ENCODE data around the gene UBE3B. TPM values are rescaled to one million over a fixed set of nuclear protein-coding genes. Genes with fewer than 3 reads are reported as not detected.

The UBE3B gene
- total RNA-seq, 1 experiment from 2014 or later = 48.6 TPM

- Mint-ChIP-seq H3K9me3 (ENCODE audit: low read depth, unreplicated experiment) (no peaks in the 10 kb centered on the region), H3K4me3 (ENCODE audit: low read depth, unreplicated experiment) (no peak overlapping the region), H3K27me3 (ENCODE audit: unreplicated experiment) (no peaks in the 10 kb centered on the region), H3K27ac (ENCODE audit: unreplicated experiment) (no peak overlapping the region), H3K4me1 (ENCODE audit: low read depth, unreplicated experiment) (no peaks in the 10 kb centered on the region), H3K36me3 (ENCODE audit: insufficient read depth, unreplicated experiment) (peaks cover 5% of the 10 kb centered on the region)
- CTCF ChIA-PET = no interaction called here
- no peak for DNase-seq
- BruUV-seq (replicated peaks) = no TSS peak
- intact Hi-C loops (cut with micrococcal nuclease; ENCODE audit: unreplicated experiment) = no loop called here
- TF ChIP-seq, protein P1, sequence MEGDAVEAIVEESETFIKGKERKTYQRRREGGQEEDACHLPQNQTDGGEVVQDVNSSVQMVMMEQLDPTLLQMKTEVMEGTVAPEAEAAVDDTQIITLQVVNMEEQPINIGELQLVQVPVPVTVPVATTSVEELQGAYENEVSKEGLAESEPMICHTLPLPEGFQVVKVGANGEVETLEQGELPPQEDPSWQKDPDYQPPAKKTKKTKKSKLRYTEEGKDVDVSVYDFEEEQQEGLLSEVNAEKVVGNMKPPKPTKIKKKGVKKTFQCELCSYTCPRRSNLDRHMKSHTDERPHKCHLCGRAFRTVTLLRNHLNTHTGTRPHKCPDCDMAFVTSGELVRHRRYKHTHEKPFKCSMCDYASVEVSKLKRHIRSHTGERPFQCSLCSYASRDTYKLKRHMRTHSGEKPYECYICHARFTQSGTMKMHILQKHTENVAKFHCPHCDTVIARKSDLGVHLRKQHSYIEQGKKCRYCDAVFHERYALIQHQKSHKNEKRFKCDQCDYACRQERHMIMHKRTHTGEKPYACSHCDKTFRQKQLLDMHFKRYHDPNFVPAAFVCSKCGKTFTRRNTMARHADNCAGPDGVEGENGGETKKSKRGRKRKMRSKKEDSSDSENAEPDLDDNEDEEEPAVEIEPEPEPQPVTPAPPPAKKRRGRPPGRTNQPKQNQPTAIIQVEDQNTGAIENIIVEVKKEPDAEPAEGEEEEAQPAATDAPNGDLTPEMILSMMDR (IDR thresholded peaks at IDR 0.05; ENCODE audit: unreplicated experiment) = no peak
Measured at GRCh38 chr12:109488051-109488665, 10.7 kb downstream of the UBE3B start.

DNA sequence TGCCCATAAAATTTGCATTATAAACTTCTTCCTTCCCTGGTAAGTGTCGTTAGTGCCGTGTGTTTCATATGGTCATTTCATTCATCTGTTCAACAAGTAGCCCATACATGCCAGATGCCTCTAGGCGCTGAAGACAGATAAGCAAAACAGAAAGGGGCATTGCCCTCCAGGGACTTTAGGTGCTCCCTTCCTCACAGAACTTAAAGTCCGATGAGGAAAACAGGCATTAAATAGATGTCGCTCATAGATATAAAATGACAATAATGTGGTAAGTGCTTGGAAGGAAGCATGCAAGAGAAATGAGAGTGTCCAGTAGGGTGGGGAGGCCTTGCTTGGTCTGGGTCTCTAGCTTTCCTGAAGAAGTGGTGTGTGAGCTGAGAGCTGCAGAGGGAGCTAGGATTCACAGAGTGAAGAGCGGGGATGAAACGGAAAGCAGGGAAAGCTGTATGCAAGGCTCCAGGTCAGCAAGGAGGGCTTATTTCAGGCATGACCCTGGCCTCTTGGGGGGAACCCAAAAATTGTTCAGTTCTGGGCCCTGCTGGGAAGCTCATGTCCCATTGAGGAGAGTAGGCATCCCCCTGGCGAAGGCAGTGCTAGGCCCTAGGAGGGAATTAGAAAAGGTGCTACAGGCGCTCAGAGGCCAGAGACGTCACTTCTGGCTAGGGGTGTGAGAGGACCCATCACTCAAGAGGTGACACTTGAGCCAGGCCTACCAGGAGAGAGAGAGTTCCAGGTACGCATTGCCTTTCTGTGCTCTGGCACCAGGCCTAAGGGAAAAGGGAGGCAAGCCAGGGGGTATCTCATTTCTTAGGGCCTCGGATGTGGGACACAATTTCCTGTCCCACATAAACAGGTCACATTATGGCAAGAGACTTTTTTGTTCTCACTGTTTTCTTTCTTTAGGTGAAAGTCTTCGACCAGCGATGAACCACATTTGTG lies 11.9 kb downstream of the UBE3B start:
- BruUV-seq (replicated peaks) = no TSS peak
- CTCF ChIA-PET = no interaction called here
- H3K36me3 Mint-ChIP-seq (ENCODE audit: insufficient read depth, unreplicated experiment) = peaks cover 5% of the 10 kb centered on the region
- no peaks in the 10 kb centered on the region for H3K9me3 Mint-ChIP-seq (ENCODE audit: low read depth, unreplicated experiment)
- TF ChIP-seq, protein P1 (IDR thresholded peaks at IDR 0.05; ENCODE audit: unreplicated experiment) = no peak
- H3K27ac Mint-ChIP-seq (ENCODE audit: unreplicated experiment) = no peak overlapping the region
- intact Hi-C loops (cut with micrococcal nuclease; ENCODE audit: unreplicated experiment) = no loop called here
- no peak overlapping the region for H3K4me3 Mint-ChIP-seq (ENCODE audit: low read depth, unreplicated experiment)
- H3K4me1 Mint-ChIP-seq (ENCODE audit: low read depth, unreplicated experiment) = no peaks in the 10 kb centered on the region
- no peaks in the 10 kb centered on the region for H3K27me3 Mint-ChIP-seq (ENCODE audit: unreplicated experiment)
- DNase-seq = no peak

DNA sequence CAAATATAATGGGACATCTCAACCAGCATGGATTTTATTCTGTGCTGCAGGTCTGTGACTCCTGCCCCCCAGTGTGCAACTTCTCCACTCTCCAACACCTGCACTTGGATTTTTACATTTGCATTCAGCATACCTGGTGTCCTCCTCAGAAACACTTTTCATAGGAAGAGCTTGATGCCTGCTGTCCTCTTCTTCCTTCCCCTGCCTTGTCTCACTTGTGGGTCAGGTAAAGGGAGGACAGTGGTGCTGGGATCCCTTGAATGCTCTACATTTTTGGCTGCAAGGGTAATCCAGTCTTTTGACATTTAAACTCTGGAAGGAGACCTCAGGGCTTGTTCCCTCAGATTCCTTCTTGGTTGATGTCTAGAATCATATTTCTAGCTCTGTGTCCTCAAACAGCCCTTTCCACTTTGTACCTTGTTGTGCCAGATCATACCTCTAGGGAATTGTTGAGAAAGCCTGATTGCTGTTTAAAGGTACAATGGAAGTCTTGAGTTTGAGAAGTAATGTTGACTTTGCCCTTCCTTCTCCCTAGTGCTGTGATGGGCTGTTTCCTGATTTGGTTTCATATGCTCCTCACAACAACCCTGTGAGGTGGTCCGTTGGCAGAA lies 12.6 kb downstream of the UBE3B start:
- H3K4me1 Mint-ChIP-seq (ENCODE audit: low read depth, unreplicated experiment) = no peaks in the 10 kb centered on the region
- intact Hi-C loops (cut with micrococcal nuclease; ENCODE audit: unreplicated experiment) = no loop called here
- H3K9me3 Mint-ChIP-seq (ENCODE audit: low read depth, unreplicated experiment) = no peaks in the 10 kb centered on the region
- TF ChIP-seq, protein P1 (IDR thresholded peaks at IDR 0.05; ENCODE audit: unreplicated experiment) = no peak
- peaks cover 2% of the 10 kb centered on the region for H3K36me3 Mint-ChIP-seq (ENCODE audit: insufficient read depth, unreplicated experiment)
- DNase-seq = no peak
- H3K4me3 Mint-ChIP-seq (ENCODE audit: low read depth, unreplicated experiment) = no peak overlapping the region
- CTCF ChIA-PET = no interaction called here
- H3K27me3 Mint-ChIP-seq (ENCODE audit: unreplicated experiment) = no peaks in the 10 kb centered on the region
- no TSS peak for BruUV-seq (replicated peaks)
- no peak overlapping the region for H3K27ac Mint-ChIP-seq (ENCODE audit: unreplicated experiment)

DNA sequence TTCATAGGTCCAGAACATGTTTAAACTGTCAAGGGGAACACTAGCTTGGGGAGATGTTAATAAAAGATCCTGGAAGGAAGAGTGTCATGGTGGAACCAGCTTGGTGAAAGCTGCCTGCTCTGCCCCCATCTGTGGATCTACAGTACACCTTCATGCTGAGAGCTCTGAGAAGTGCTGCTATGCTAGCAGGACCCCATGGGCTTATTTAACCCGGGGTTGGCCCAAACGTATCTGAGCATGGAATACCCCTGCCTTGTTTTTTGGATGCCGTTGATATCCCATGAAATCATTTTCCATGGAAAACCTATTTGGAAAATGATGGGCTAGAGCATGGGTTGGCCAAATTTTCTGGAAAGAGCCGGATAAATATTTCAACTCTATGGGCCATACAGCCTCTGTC lies 14.2 kb downstream of the UBE3B start:
- Mint-ChIP-seq H3K27ac (ENCODE audit: unreplicated experiment) (no peak overlapping the region), H3K36me3 (ENCODE audit: insufficient read depth, unreplicated experiment) (no peaks in the 10 kb centered on the region), H3K4me3 (ENCODE audit: low read depth, unreplicated experiment) (no peak overlapping the region), H3K4me1 (ENCODE audit: low read depth, unreplicated experiment) (no peaks in the 10 kb centered on the region), H3K27me3 (ENCODE audit: unreplicated experiment) (no peaks in the 10 kb centered on the region), H3K9me3 (ENCODE audit: low read depth, unreplicated experiment) (no peaks in the 10 kb centered on the region)
- no TSS peak for BruUV-seq (replicated peaks)
- intact Hi-C loops (cut with micrococcal nuclease; ENCODE audit: unreplicated experiment) = no loop called here
- TF ChIP-seq, protein P1 (IDR thresholded peaks at IDR 0.05; ENCODE audit: unreplicated experiment) = no peak
- no peak for DNase-seq
- CTCF ChIA-PET = no interaction called here

All from Calu3 (cell line).